HG02943 (cell line): ENCODE measurements around the gene SH2D4B.
A peak's percentile ranks its signal among the peaks of the same experiment; 100 is the strongest.

Experiments used
- ATAC-seq: cut with Tn5 transposase; IDR thresholded peaks from one replicate; pipeline ENCODE4 v1.9.1; 2021; ENCODE audit warnings: mild to moderate bottlenecking, low read depth, moderate library complexity; ENCODE audit not compliant: unreplicated experiment

The SH2D4B gene

DNA sequence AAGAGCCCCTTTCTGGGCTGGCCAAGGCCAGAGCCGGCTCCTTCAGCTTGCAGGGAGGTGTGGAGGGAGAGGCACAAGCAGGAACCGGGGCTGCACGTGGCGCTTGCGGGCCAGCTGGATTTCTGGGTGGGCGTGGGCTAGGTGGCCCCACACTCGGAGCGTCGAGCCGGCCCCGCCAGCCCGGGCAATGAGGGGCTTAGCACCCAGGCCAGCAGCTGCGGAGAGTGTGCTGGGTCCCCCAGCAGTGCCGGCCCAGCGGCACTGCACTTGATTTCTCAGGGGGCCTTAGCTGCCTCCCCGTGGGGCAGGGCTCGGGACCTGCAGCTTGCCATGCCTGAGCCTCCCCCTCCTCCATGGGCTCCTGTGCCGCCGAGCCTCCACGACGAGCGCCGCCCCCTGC, 48.1 kb downstream of the SH2D4B start:
- ATAC-seq, result no peak

DNA sequence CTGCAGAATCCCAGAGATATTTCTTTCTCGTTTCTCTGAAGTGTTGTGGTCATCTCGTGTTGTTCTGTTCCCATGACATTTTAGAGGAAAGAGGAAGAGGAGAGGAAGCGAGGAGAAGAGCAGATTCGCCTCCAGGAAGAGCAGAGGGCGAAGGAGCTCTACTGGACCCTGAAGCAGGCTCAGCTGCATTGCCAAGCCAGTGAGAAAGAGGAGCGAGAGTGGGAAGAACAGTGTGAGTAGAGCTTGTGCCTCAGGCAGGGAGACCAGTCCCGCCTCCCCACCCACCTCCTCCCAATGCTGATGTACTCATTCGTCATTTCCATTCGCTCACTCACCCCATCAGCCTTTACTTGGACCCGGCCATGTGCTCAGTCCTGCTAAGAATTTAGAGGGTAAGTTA, 50.8 kb downstream of the SH2D4B start:
- no peak for ATAC-seq

DNA sequence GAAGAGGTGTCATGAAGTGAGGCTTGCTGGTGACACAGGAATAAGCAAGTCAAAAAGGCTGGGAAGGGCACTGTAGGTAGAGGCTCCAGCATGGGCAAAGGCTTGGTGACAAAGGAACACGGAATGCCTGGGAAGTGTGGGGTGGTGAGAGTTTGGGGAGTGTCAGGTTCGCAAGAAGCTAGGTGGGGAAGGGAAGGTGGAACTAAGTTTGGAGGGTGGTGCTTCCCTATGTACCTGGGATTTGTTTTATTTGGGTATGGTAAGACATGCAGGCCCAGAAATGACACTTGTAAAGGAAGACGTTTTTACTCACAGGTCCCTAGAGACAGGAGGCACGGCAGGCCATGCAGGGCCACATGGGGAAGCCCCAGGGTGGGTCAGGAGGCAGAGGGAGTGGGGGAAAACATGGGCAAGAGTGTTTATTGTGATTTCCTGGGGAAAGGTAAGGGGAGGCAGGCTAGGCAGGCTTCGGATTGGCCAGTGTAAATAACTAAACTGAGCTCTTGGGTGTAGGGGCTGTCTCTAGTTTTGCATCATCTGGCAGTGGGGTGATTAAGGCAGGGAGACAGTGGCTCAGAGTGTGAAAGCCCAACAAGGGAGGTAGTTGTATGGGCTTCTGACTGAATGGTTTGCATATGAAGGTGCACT, 52.1 kb downstream of the SH2D4B start:
- peak; percentile 82 for ATAC-seq

DNA sequence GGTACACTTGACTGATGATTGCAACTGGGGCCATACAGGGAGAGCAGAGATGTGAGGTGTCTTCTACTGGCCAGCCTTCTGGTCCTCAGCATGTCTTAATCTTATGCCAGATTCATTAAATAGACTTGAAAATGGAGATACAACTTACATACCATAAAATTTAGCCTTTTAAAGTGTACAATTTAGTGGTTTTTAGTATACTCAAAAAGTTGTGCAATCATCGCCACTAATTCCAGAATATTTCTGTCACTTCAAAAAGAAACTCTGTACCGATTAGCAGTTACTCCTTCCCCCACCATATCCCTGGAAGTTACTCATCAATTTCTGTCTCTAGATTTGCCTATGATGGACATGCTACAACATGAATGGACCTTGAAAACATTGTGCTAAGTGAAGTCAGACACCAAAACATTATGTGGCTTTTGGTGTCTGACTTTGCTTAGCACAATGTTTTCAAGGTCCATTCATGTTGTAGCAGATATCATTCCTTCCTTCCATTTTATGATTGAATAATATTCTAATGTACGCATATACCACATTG, 53.0 kb downstream of the SH2D4B start:
- no peak for ATAC-seq

DNA sequence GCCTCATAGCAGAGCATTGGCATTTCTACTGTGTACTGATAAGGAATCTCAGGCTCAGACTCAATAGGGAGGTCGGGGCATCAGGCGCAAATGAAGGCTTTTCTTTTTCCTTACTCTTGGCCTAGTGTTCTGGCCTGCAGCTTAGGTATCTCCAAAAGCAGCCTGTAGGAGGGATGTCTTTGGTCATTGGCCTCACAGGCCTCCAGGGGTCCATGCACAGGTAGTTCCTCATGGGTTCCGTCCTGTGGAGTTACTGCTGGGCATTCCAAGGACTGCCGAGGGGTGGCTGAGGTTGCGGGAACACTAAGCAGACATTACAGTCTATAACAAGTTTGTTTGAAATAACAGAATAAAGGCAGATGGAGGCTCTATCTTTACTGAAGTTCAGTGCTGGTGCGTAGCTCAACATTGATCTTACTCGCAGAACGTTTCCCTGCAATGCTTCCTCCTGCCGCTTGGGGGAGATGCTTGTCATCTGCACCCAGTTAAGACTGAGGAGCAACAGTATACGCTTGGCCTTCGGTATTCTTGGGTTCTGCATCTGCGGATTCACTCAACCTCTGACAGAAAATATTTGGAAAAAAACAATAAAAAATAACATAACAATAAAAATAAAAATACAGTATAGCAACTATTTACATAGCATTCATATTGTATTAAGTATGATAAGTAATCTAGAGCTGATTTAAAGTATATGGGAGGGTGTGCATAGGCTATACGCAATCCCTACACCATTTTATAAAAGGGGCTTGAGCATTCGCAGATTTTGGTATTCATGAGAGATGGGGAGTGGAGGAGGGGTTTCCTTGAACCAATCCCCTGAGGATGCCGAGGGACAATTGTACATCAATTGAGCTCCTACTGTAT, 58.9 kb downstream of the SH2D4B start:
- ATAC-seq, result no peak

DNA sequence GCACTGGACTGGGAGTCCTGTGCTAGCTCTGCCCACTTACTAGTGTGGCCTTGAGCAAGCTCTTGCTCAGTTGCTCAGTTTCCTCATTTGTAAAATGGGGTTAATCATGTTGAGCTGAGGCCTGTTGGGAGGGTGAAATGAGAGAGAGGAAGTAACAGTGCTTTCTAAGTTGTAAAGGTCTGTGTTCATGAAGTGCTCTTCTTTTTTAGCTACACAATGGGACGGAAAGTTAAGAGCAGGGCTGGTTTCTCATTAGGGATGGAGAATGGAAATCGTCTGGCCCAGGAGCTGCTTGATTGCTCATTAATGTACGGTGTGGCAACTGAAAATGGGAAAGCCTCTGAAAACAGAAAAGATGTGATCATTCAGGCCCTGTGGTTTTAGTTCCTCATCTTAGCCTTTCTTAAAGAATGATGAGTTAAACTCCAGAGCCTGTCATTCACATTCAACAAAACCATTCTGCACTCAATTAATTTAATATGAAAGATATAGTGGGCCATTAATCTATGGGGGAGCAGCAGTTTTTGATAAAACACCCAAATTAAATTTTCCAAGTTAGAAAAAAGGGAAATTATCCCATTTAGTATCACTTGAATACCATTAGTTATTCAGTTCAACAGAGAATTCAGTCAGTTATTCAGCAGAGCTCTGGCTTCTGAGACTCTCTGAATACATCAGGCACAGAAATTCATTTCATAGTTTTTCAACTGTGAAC, 60.5 kb downstream of the SH2D4B start:
- no peak for ATAC-seq

DNA sequence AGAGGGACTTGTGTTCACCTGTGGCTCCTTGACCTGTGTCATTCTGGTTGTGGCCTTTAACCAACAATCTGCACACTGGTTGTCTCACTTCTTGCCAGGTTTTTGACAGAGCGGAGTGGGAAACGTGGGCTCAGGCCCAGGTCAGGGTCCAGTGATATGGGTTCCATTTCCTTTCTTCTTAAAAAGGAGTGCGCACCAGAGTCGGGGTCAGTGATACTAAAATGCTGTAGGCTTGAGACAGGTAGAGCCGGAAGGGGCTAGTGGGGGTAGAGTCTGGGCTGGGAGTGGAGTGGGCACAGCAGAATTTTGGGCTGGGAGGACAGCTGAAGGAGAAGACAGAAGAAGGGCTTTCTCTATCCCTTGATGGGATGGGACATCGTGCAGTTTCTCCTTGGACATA, 61.2 kb downstream of the SH2D4B start:
- no peak for ATAC-seq

DNA sequence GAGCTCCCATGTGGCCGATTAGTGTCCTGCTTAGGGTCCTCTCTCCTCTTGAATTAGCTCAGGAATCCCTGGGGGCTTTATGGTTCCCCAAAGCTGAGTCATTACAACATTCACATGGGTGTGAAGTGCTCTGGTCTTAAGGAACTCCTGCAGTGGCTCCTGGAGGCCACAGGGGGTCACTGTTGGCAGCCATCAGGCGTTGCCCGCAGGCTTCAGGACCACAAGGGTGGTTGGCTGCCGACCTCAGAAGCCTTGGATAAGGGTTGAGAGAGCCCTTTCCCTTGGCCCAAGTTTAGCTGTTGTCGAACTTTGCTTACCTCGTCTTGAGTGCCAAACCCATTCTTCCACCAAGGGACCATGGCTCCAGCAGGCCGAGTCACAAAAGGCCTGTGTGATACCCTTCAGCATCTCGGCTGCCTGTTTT, 61.7 kb downstream of the SH2D4B start:
- peak; percentile 72 for ATAC-seq

DNA sequence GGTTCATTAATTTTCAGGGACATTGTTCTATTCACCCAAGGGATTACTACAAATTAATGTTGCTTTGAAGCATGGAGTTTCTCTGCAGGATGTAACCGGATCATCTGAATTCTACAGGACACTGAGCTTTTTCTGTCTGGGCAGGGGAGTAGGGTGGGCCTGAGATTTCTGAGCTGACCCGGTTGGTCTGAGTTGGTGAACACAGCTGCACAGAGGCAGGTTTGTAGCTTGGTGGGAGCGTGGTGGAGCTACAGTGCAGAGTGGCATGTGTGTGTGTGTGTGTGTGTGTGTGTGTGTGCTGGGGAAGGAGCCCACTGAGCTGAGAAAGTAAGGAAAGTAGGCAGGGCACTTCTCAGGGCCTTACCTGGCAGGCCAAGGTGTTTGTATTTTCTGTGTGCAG, 62.6 kb downstream of the SH2D4B start:
- ATAC-seq, result no peak

DNA sequence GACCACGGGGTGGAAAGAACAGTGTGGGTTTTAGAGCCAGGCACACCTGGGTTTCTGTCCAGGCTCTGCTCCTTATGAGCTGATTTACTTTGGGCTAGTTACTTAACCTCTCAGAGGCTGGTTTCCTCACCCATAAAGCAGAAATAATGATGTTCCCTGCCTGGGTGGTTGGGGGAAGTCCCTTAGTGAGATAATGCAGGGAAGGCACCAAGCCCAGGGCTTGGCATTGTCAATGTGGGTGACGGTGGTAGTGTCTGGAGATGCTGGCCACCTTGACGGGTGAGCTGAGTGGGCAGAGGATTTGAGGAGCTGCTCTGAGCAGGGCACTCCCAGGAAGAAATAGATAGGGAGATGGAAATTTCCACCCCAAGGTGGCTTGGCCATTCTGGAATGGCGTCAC, 65.2 kb downstream of the SH2D4B start:
- no peak for ATAC-seq

DNA sequence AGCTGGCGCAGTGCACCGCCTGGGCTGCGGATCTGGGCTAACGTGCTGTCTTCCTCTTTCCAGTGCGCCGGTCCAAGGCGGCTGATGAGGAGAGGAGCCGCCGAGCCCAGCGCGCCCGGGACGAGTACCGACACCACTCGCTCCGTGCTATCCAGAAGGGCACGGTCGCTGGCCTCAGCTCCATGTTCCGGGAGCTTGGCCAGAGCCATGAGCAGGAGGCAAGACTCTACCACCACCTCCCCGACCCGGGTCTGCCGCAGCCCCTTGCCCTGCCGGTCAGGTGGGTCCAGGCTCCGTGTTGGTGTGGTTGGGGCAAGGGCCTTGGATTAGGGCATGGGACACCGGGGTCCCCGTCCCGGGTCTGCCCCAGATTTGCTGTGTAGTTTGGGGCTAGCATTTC, 65.8 kb downstream of the SH2D4B start:
- no peak for ATAC-seq

DNA sequence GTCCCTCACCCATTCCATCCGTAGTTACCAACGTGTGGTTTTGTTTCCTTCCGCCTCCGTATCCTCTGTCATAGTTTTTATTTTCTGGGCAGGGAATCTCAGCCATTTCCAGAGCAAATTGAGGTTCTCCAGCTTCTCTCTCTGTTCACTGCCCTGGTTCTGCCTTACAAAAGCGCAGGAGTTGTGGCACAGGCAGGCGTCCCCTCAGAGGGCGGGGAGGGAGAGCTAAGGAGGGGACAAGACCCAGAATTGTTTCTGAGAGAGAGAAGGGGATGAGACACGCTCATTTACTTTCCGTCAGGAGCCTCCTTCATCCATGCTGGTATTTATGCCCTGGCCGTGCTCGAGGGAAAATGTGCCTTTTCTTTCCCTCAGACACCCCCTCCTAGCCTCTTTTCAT, 71.0 kb downstream of the SH2D4B start:
- ATAC-seq, result no peak

DNA sequence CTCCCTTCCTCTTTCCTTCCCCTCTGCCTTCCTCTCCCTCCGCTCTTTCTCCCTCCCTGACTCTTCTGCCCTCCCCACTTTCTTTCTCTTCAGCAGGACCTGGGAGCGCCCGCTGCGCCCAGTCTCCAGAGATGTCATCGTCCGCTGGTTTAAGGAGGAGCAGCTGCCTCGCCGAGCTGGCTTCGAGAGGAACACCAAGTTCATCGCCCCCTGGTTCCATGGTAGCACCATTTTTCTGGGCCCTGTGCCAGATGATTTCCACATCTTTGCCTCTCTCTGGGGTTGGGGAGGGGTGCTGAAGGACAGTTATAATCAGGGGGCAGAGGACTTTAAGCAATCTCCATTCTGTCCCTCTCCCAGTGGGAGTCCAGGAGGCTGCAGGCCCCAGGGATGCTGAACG, 71.6 kb downstream of the SH2D4B start:
- ATAC-seq, result no peak

DNA sequence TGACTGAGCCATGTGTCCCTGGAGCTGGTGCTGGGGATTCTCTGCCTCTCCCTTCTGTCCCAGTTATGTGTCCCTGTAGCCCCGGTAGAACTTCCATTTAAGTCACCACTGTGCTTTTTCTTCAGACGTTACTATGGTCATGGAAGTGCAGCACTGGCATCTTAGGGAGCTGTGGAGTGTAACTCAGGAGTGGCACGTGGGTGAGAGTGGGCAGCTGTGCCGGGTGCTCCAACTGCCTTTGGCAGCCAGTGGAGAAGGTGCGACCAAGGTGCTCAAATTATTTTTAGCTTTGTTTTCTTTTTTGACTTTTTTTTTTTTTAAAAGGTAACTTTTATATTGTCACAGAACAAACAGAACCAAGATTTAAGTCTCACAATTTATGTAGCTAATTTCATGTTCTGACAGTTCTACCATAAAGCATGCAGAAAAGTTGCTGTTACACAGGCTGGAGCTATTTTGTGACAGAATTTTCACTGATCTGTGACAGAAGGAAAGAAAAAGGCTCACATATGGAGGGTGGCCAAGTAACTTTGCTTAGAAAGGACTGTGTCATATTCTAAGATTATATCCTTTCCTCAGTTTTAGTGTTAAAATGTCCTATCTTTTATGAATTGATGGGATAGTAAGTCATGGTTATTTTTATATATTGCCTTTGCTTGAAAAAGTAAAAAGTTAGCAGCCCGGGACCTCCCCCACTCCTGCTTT, 73.9 kb downstream of the SH2D4B start:
- ATAC-seq, result no peak

DNA sequence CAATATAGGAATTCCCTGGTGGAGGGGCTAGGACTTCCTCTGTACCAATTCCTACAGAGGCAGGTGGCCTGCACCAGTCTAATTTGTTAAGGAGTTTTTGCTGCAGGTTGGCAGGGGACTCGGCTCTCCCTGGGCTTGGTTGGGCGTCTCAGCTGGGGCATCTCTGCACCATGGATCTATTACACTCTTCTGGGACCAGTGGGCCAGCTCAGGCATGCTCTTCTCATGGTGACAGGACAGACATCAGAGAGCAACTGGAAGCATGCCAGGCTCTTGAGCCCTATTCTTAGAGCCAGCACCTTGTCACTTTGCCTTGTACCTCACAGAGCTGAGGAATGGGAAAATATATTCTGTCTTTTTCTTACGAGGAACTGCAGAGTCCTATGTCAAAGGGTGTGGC, 74.6 kb downstream of the SH2D4B start:
- ATAC-seq, result no peak

DNA sequence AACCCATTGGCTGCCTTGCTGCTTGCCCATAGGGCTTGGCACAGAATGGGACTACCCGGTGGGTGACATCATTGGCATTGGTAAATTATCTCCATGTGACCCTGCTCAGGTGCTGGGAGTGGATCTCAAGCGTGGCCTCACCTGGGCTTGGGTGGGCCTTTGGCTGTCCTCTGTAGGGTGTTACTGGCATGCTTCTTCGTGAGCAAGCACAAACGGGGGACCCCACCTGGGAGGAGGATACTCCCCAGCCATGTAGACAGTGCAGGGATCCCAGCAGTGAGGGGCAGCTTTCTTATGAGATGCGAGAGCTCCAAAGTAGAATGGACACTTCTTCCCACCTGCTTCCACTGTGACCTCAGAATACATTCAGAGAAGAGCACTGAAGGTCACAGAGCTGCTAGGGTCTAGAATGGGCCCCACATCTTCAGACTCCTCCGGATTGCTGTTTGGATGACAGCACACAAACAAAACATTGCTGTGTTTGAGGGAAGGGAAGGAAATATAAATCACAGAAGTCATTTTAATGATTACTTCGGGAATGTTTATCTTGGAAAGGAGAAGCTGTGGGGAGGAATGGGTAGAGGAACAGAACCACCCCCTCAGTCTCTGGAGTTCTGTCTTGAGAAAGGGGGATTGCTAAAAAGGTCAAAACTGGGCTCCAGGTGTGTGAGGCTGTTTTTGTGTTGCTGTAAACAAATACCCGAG, 75.9 kb downstream of the SH2D4B start:
- no peak for ATAC-seq

DNA sequence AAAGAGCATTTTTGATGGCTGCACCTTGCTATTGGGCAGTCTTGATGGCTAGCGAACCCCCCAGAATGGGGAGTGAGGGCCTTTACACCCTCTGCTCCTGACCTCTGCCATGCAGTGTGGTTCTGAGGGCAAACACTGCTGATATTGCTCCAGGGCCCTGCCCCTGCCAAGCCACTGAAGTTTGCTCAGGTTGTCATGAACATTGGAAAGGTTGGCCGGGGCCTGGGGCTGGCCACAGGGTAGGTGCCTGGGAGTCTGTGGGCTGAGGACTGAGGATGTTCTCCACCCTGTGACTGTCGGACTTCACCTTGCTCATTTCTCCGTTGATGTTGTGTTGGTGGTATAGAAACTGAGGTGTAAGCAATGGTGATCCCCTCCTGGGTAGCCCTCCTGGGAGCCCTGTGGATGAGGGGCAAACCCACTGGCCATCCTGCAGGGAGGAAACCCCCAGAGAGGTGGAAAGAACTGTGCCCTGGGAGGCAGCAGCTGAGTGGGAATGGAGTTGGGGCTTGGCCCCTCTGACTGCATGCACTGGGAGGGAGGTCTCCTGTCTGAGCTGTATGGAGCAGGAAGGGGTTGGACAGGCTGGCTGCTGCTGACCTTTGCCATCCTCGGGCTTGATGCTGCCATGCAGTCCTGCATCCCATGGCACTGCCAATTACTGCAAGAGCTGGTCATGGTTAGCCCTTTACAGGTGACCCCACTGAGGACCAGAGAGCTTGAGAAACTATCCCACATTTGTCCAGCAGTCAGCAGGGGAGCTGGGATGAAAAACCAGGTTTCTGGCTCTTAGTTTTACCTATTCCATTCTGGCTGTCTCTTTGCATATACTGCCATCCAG, 77.1 kb downstream of the SH2D4B start:
- no peak for ATAC-seq

DNA sequence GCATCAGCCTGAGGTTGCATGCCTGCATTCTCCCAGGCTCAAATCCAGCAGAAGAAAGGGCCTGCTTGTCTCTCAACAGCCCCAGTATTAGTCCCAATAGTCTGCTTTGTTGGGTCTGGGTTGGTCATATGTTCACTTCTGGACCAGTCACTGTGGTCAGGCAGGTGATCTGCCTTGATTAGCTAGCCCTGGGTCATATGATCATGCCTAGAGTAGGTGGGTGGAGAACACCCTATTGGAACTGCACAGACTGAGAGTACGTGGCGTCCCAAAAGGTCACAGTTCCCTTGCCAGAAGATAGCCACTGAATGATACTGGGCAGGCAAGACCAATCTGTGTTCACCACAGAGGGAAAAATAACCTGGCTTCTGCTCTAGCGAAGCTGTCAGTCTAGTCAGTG, 80.1 kb downstream of the SH2D4B start:
- no peak for ATAC-seq

DNA sequence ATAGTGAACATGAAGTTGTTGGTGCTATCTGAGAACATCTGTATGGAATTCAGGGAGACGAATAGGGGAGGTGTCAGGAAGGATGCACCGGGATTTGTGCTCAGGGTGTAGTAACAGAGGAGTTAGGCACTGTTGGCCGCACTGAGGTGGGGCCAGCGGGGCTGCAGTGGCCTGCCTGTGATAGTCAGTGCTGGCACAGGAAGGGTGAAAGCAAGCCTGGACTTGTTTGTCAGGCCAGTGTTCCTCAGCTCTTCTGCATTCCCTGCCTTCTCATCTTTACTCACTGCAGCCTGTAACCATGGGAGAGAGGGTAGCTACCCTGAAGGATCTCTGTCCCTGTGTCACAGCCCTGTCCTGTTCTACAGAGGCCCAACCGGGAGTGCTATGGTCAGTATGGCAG, 81.3 kb downstream of the SH2D4B start:
- no peak for ATAC-seq
